Measurements from ENCODE around the gene LURAP1L.
"Not testable (repeated sequence)": the region's sequence is repeated elsewhere in the genome, so short reads cannot be mapped to it uniquely, and the experiment has no call there.

The LURAP1L gene

GRCh38 chr9:12863618-12864017 lies 88.8 kb downstream of the LURAP1L start:
- no peaks in the 10 kb centered on the region for H3K27me3 ChIP-seq (ENCODE audit: insufficient read depth, low read length, poor library complexity, severe bottlenecking)
- H3K9ac ChIP-seq (ENCODE audit: low read depth, low read length, poor library complexity, severe bottlenecking) = no peak overlapping the region
- no peak for TF ChIP-seq CTCF (conservative IDR thresholded peaks at IDR 0.05; ENCODE audit: low read length)
- TF ChIP-seq EZH2phosphoT487 (IDR thresholded peaks at IDR 0.05; ENCODE audit: borderline replicate concordance) = no peak
- no peaks in the 10 kb centered on the region for H3K9me3 ChIP-seq (ENCODE audit: insufficient read depth, low read depth, low read length)
- H3K9me2 ChIP-seq (replicated peaks; ENCODE audit: low read depth, low read length) = no peaks in the 10 kb centered on the region
- no peaks in the 10 kb centered on the region for H3F3A ChIP-seq (ENCODE audit: low read depth)
- H4K20me1 ChIP-seq (ENCODE audit: insufficient read depth, low read length, poor library complexity, severe bottlenecking) = no peaks in the 10 kb centered on the region
- H3K79me2 ChIP-seq (ENCODE audit: insufficient read depth, low read length) = no peaks in the 10 kb centered on the region
- H3K36me3 ChIP-seq (ENCODE audit: insufficient read depth, low read length) = no peaks in the 10 kb centered on the region
- no peak overlapping the region for H3K4me3 ChIP-seq (ENCODE audit: low read length, poor library complexity, severe bottlenecking)
- H3K4me1 ChIP-seq (ENCODE audit: insufficient read depth, low read length, poor library complexity, severe bottlenecking) = no peaks in the 10 kb centered on the region
- H3K4me2 ChIP-seq (ENCODE audit: low read depth, low read length, poor library complexity, severe bottlenecking) = no peak overlapping the region
- no peak overlapping the region for H2AFZ ChIP-seq (ENCODE audit: low read length)

GRCh38 chr9:12865380-12865779 lies 90.6 kb downstream of the LURAP1L start:
- H3K4me2 ChIP-seq (ENCODE audit: low read depth, low read length, poor library complexity, severe bottlenecking); H3K4me1 ChIP-seq (ENCODE audit: insufficient read depth, low read length, poor library complexity, severe bottlenecking); H3K4me3 ChIP-seq (ENCODE audit: low read length, poor library complexity, severe bottlenecking); H3K79me2 ChIP-seq (ENCODE audit: insufficient read depth, low read length); H3K27me3 ChIP-seq (ENCODE audit: insufficient read depth, low read length, poor library complexity, severe bottlenecking); H3K9me3 ChIP-seq (ENCODE audit: insufficient read depth, low read depth, low read length); H2AFZ ChIP-seq (ENCODE audit: low read length); H3F3A ChIP-seq (ENCODE audit: low read depth); H4K20me1 ChIP-seq (ENCODE audit: insufficient read depth, low read length, poor library complexity, severe bottlenecking); H3K9me2 ChIP-seq (replicated peaks; ENCODE audit: low read depth, low read length); H3K36me3 ChIP-seq (ENCODE audit: insufficient read depth, low read length); H3K9ac ChIP-seq (ENCODE audit: low read depth, low read length, poor library complexity, severe bottlenecking): not testable (repeated sequence)

All from Loucy (cell line).